ENCODE measurements around the gene TUBB1.

The TUBB1 gene

GRCh38 chr20:59018817-59019216 lies 412 bp upstream of the TUBB1 start:
- H3K79me2 ChIP-seq (ENCODE audit: insufficient read depth, low read length): no peaks in the 10 kb centered on the region
- H3K9me2 ChIP-seq (replicated peaks; ENCODE audit: insufficient read depth, low read length): no peaks in the 10 kb centered on the region
- TF ChIP-seq CTCF (IDR thresholded peaks at IDR 0.05; ENCODE audit: insufficient read depth, low read length, poor library complexity, severe bottlenecking) (no peak), EZH2phosphoT487 (conservative IDR thresholded peaks at IDR 0.05; ENCODE audit: low read length) (no peak)
- H3K27ac ChIP-seq (ENCODE audit: low read depth, low read length): no peak overlapping the region
- H2AFZ ChIP-seq (ENCODE audit: low read depth, low read length, severe bottlenecking): no peak overlapping the region
- no peak overlapping the region for H3K4me2 ChIP-seq (ENCODE audit: low read depth, low read length, poor library complexity, severe bottlenecking)
- H3K27me3 ChIP-seq (ENCODE audit: low read length): no peaks in the 10 kb centered on the region
- H3F3A ChIP-seq (ENCODE audit: insufficient read depth): peaks cover 11% of the 10 kb centered on the region
- no peak overlapping the region for H3K4me3 ChIP-seq (ENCODE audit: insufficient read depth, low read length, poor library complexity, severe bottlenecking)
- H4K20me1 ChIP-seq (ENCODE audit: low read depth, low read length): no peaks in the 10 kb centered on the region
- no peaks in the 10 kb centered on the region for H3K9me3 ChIP-seq (ENCODE audit: insufficient read depth, low read length)
- no peak overlapping the region for H3K9ac ChIP-seq (ENCODE audit: low read length)
- H3K36me3 ChIP-seq (ENCODE audit: low read length): no peaks in the 10 kb centered on the region

- Histone ChIP-seq H3K4me2 (ENCODE audit: low read depth, low read length, poor library complexity, severe bottlenecking) (no peak overlapping the region), H3K79me2 (ENCODE audit: insufficient read depth, low read length) (peaks cover 9% of the 10 kb centered on the region; the same call in 1 of the 2 replicates), H3K9me2 (replicated peaks; ENCODE audit: insufficient read depth, low read length) (no peaks in the 10 kb centered on the region), H3K27ac (ENCODE audit: low read depth, low read length) (no peak overlapping the region), H3K9me3 (ENCODE audit: insufficient read depth, low read length) (no peaks in the 10 kb centered on the region), H3K36me3 (ENCODE audit: low read length) (peaks cover 8% of the 10 kb centered on the region; the same call in 1 of the 2 replicates), H4K20me1 (ENCODE audit: low read depth, low read length) (0 out of 2 replicates have a peak, but pooled peaks cover 4% of the 10 kb centered on the region), H3K9ac (ENCODE audit: low read length) (no peak overlapping the region), H3K4me3 (ENCODE audit: insufficient read depth, low read length, poor library complexity, severe bottlenecking) (no peak overlapping the region), H3F3A (ENCODE audit: insufficient read depth) (peaks cover 11% of the 10 kb centered on the region), H2AFZ (ENCODE audit: low read depth, low read length, severe bottlenecking) (no peak overlapping the region), H3K27me3 (ENCODE audit: low read length) (no peaks in the 10 kb centered on the region)
- no peak for TF ChIP-seq EZH2phosphoT487 (conservative IDR thresholded peaks at IDR 0.05; ENCODE audit: low read length)
These were observed 1.8 kb downstream of the TUBB1 start for GRCh38 chr20:59020938-59021551.

- H3F3A ChIP-seq (ENCODE audit: insufficient read depth): peaks cover 18% of the 10 kb centered on the region
- H2AFZ ChIP-seq (ENCODE audit: low read depth, low read length, severe bottlenecking): no peak overlapping the region
- H3K4me3 ChIP-seq (ENCODE audit: insufficient read depth, low read length, poor library complexity, severe bottlenecking): no peak overlapping the region
- no peak overlapping the region for H3K4me2 ChIP-seq (ENCODE audit: low read depth, low read length, poor library complexity, severe bottlenecking)
- peaks cover 26% of the 10 kb centered on the region for H3K79me2 ChIP-seq (ENCODE audit: insufficient read depth, low read length)
- H3K36me3 ChIP-seq (ENCODE audit: low read length): peaks cover 20% of the 10 kb centered on the region; the same call in 1 of the 2 replicates
- no peak overlapping the region for H3K27ac ChIP-seq (ENCODE audit: low read depth, low read length)
- H3K27me3 ChIP-seq (ENCODE audit: low read length): no peaks in the 10 kb centered on the region
- H3K9me3 ChIP-seq (ENCODE audit: insufficient read depth, low read length): no peaks in the 10 kb centered on the region
- no peak overlapping the region for H3K9ac ChIP-seq (ENCODE audit: low read length)
- TF ChIP-seq CTCF (IDR thresholded peaks at IDR 0.05; ENCODE audit: insufficient read depth, low read length, poor library complexity, severe bottlenecking) (no peak), EZH2phosphoT487 (conservative IDR thresholded peaks at IDR 0.05; ENCODE audit: low read length) (no peak)
- H3K9me2 ChIP-seq (replicated peaks; ENCODE audit: insufficient read depth, low read length): no peaks in the 10 kb centered on the region
- peaks cover 11% of the 10 kb centered on the region for H4K20me1 ChIP-seq (ENCODE audit: low read depth, low read length)
These were observed 3.5 kb downstream of the TUBB1 start for GRCh38 chr20:59022754-59023153.

GRCh38 chr20:59023616-59024015 lies 4.4 kb downstream of the TUBB1 start:
- H2AFZ ChIP-seq (ENCODE audit: low read depth, low read length, severe bottlenecking): no peak overlapping the region
- H3K9me3 ChIP-seq (ENCODE audit: insufficient read depth, low read length): no peaks in the 10 kb centered on the region
- H3K36me3 ChIP-seq (ENCODE audit: low read length): peaks cover 28% of the 10 kb centered on the region
- H3F3A ChIP-seq (ENCODE audit: insufficient read depth): peaks cover 18% of the 10 kb centered on the region
- peaks cover 35% of the 10 kb centered on the region for H3K79me2 ChIP-seq (ENCODE audit: insufficient read depth, low read length)
- no peaks in the 10 kb centered on the region for H3K9me2 ChIP-seq (replicated peaks; ENCODE audit: insufficient read depth, low read length)
- no peak overlapping the region for H3K27ac ChIP-seq (ENCODE audit: low read depth, low read length)
- H3K9ac ChIP-seq (ENCODE audit: low read length): no peak overlapping the region
- no peak overlapping the region for H3K4me3 ChIP-seq (ENCODE audit: insufficient read depth, low read length, poor library complexity, severe bottlenecking)
- peaks cover 20% of the 10 kb centered on the region for H4K20me1 ChIP-seq (ENCODE audit: low read depth, low read length)
- H3K27me3 ChIP-seq (ENCODE audit: low read length): no peaks in the 10 kb centered on the region
- TF ChIP-seq CTCF (IDR thresholded peaks at IDR 0.05; ENCODE audit: insufficient read depth, low read length, poor library complexity, severe bottlenecking): no peak
- no peak for TF ChIP-seq EZH2phosphoT487 (conservative IDR thresholded peaks at IDR 0.05; ENCODE audit: low read length)
- no peak overlapping the region for H3K4me2 ChIP-seq (ENCODE audit: low read depth, low read length, poor library complexity, severe bottlenecking)

Data from SU-DHL-6 (cell line).